HTR-8/SVneo (cell line): ENCODE data around the gene MAP3K7.

Source experiments
- DNase-seq: peaks from one replicate; pipeline ENCODE4 v3.0.0; 2011; ENCODE audit warnings: low spot score, mixed read lengths; ENCODE audit not compliant: insufficient read length
- FAIRE-seq: peaks from 2 replicates; lab custom pipeline; 2011; peaks lifted over from hg19 to GRCh38; lab: Jason Lieb, UNC

MAP3K7 gene

GRCh38 chr6:90464507-90464906, 122.4 kb downstream of the MAP3K7 start:
- DNase-seq, result no peak
- no peak for FAIRE-seq

GRCh38 chr6:90463874-90464273, 123.0 kb downstream of the MAP3K7 start:
- DNase-seq (no peak), FAIRE-seq (no peak)
